Sciatic nerve (tissue), 2 donors: ENCODE results near the gene AIG1. TPM values are rescaled to one million over a fixed set of nuclear protein-coding genes. Genes with fewer than 3 reads are reported as not detected.
"Not testable (repeated sequence)": the region's sequence is repeated elsewhere in the genome, so short reads cannot be mapped to it uniquely, and the experiment has no call there.

Experiments
- ATAC-seq: fragments of 200-7000 bp; cut with Tn5 transposase; one replicate; pipeline ENCODE4 v1.9.1; 2020; ENCODE audit warnings: mild to moderate bottlenecking, moderate library complexity
- DNase-seq: peaks from one replicate; pipeline ENCODE4 v3.0.0-alpha.2; 2020; ENCODE audit warnings: low spot score
- intact Hi-C: fragments of 100-400 bp; cut with DNase I; formaldehyde crosslinking; loops from one replicate; pipeline ENCODE4 v1.14.2; 2022
- total RNA-seq: library from RNA; stranded (reverse); fragmentation: NEBNext Ultra II Directional; extraction: Animal tissue kit (Norgen Biotek cat#: 25700); gene quantifications from one replicate; pipeline ENCODE4 v1.2.1, GENCODE V29; 2021
- donor health status: DM: no; HTN: no; CAD: no.
- donor health status: DM: no; HTN: no; CAD: no.

The AIG1 gene
- total RNA-seq, 1 donor from 2014 or later = 22.6 TPM

DNA sequence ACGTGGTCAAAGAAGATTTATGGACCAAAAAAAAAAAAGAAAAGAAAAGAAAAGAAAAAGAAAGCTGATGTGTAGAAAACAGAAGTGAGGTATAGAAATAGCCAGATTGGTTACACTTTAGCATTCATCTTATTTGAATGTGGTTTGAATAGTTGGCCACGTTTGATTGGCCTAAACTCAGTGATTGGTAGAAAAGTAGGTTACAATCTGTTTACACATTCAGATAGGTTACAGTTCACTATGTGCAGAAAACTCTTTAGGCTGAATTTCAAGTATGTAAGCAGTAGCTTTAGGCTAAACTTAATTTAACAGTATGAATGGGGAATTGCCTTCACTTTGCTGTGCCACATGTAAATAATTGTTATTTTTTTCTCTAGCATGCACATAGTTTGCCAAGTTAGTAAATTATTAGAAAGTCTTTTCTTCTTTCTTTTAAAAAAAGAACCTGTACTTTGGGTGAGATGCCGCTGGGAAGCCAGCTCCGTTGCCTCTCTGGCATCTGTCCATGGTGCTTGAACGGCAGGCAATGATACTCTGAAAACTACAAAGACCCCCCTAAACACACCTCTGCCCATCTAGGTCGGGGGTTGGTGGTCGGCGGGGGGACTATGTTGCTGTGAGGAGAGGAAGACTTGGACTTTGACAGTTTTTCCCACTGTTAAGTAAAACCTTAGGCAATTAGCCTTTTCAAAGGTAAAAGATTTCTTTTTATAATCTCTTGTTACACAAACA is 173.0 kb downstream of the AIG1 start:
- intact Hi-C loops = no loop called here

DNA sequence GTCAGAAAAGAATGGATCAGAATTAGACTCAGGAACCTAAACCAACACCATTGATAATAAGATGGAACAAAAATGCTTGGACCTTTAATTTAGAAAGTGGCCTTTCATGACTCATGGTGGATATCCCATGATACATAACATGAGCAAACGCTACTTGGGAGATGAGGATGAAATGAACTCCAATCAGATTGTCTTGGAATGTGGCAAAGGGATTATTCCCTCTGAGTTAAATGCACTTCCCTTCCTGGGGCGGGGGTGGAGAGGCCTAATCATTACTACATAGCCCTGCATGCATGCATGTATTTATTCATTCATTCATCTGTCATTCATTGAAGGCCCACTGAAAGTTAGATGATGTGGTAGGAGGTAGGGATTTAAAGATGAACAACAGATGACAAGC is 174.0 kb downstream of the AIG1 start:
- no peak for DNase-seq
- intact Hi-C loops = no loop called here
- no peak for ATAC-seq

More for the DNA sequence above, 173.0 kb downstream of the AIG1 start:
- ATAC-seq (no peak), DNase-seq (no peak)

- DNase-seq = no peak
- ATAC-seq = peak; percentile 75
- intact Hi-C loops = no loop called here
These were observed 175.6 kb downstream of the AIG1 start for GRCh38 chr6:143236151-143236798.

DNA sequence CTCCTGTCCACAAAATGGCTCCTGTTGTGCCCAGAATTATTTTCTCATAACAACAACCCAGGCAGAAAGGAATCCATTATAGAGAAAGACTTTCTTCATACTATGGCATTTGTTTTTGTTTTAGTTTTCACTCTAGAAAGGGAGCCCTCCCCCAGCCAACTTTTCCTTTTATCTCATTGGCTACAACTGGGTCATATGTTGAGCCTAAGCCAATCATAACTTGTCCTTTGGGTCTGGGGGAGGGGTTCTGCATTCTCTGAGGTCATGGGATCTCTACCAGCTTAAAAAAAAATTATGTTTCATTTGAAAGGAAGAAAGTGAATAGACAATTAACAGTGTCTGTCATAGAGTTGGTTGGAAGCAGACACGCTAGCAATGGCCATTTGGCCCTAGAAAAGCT is 177.6 kb downstream of the AIG1 start:
- ATAC-seq (no peak), DNase-seq (no peak)
- intact Hi-C loops = no loop called here

DNA sequence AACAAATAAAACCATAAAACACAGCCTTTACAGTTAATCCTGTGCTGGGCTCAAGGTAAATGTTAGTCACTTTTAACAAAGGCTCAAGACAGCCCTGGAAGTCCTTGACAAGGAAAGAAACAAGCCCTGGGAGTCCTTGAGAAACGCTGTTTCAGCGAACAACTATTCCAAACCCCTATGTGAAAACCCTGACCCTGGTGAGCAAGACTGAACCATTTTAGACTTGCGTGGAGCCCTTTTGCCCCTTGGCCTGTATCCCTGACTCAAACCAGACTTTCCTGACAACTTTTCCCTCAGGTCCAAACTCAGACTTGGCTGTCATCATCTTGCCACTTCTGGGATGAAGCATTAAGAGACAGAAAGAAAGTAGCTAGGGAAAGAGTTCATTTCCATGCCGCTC is 180.4 kb downstream of the AIG1 start:
- DNase-seq (no peak), ATAC-seq (peak; percentile 58)
- intact Hi-C loops = no loop called here

- intact Hi-C loops = no loop called here
- DNase-seq (no peak), ATAC-seq (no peak)
These were observed 181.2 kb downstream of the AIG1 start for GRCh38 chr6:143241911-143242310.

DNA sequence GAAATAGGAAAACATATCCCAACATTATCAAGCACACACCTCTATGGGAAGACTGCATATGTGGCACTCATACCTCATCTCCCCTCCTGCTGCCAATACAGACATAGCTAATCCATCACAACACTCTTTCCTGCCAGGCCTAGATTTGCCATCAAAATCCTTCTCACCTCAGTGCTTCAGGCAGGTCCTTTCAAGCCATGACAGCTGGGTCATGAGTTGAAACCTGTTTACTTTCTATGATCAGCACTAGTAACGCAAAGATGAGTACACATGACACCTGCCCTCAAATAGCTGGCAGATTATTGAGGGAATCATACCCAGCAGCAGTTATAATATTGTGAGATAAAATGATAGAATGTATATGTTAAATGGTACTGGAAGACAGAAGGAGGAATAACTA is 183.1 kb downstream of the AIG1 start:
- intact Hi-C loops = no loop called here
- no peak for ATAC-seq
- DNase-seq = no peak

GRCh38 chr6:143245656-143246055 is 185.0 kb downstream of the AIG1 start:
- no peak for DNase-seq
- ATAC-seq = no peak

DNA sequence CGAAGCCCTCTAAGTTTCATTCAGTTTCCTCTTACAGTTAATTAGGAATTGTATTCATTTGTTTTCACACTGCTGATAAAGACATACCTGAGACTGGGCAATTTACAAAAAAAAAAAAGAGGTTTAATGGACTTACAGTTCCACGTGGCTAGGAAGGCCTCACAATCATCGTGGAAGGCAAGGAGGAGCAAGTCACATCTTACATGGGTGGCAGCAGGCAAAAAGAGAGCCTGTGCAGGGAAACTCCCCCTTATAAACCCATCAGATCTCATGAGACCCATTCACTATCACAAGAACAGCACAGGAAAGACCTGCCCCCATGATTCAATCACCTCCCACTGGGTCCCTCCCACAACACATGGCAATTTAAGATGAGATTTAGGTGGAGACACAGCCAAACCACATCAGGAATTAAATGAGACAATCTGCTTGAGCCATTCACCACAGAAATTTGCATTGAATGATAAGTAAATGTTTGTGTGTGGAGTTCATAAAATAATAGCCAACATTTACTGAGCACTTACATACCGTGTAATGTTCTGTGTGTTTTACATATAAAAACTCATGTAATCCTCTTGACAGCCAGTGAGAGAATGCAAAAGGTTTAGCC is 185.6 kb downstream of the AIG1 start:
- DNase-seq, intact Hi-C loops, ATAC-seq: not testable (repeated sequence)

More at GRCh38 chr6:143245656-143246055, 185.0 kb downstream of the AIG1 start:
- intact Hi-C loops = no loop called here

DNA sequence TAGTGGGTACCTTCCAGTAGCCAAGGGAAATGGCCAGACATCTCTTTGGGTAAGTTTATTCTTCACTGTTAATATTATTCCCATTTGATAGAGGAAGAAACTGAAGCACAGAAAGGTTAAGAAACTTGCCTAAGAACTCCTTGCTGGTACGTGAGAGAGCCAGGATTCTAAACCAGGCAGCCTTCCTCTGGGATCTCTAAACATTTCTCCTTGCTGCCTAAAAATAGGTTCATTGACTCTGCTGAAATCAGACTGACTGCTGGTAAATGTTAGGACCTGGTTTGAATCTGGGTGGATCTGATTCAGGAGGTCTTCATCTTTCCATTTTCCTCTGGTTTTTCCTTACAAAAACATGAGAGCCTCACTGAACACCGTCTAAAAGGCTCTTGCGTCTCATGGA is 186.9 kb downstream of the AIG1 start:
- DNase-seq = no peak
- intact Hi-C loops = no loop called here
- ATAC-seq = no peak

DNA sequence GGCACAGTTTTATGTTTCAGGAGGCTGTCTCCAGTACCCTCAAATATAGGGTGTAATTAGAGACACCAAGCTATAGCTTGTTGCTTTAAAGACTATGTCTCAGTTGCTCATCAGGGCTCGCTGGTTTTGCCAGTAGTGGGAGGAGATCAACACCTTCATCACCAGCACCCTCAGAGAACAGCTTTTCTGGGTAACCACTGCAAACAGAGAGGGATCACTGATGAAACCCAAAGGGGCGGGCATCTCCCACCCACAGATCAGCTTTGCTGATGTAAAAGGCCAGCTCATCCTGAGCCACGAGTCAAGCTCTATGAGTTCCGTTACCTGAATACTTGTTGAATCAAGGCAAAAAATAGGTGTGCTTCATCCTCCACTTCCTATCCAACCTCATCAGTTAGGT is 187.7 kb downstream of the AIG1 start:
- intact Hi-C loops = no loop called here
- no peak for DNase-seq
- ATAC-seq = no peak

DNA sequence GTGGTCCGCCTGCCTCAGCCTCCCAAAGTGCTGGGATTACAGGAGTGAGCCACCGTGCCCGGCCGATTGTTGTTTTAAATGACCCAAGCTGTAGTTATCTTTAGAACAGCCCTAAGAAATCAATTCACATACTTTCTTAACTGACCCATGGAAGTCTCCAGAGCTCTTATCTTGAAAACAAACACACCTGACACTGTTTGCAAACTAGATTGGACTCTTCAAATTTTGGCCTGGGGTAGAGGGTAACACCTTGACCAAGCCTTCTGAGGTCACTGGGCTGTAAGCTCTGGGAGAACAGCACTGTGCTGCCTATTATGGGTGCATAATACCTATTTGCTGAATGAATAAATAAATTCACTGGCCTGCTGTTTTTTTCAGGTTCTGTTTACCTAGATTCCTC is 190.6 kb downstream of the AIG1 start:
- intact Hi-C loops = no loop called here
- ATAC-seq (no peak), DNase-seq (no peak)

GRCh38 chr6:143252961-143253360 is 192.3 kb downstream of the AIG1 start:
- DNase-seq (no peak), ATAC-seq (no peak)
- intact Hi-C loops = no loop called here

DNA sequence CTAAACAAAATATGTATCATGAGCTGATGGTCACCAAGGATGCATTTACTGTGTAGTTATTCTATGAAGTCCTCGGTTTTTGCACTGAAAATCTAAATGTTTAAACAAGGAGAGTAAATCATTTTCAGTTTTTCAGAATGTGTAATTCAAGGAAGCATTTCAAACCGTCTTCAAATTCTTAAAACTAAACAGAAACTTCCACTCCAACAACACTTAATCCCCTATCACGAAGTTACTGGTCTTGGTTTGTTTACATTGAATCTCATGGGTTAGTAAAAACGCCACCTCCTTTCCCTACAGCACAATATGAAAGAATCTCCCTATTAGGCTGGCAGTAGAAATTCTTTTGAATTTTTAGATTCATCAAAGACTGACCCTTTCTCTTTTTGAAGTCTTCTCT is 192.9 kb downstream of the AIG1 start:
- ATAC-seq (no peak), DNase-seq (no peak)
- intact Hi-C loops = no loop called here

GRCh38 chr6:143258945-143259344 is 198.3 kb downstream of the AIG1 start:
- intact Hi-C loops = no loop called here
- DNase-seq = no peak
- no peak for ATAC-seq

DNA sequence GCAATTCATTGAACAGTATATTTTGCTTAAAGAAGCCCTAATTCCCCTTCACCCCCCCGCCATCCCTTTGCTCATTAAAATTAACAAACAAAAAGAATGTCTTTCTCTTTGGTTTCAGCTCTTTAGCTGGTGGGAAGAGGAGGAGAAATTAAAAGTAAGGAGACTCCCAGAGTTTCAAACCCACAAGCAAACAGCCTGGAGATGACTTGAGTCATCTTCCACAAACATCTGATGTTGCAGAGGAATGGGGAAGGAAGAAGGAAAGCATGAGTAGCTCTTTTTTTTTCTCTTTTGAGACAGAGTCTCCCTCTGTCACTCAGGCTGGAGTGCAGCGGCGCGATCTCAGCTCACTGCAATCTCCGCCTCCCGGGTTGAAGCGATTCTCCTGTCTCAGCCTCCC is 200.2 kb downstream of the AIG1 start:
- no peak for ATAC-seq

GRCh38 chr6:143261899-143262436 is 201.3 kb downstream of the AIG1 start:
- intact Hi-C loops = no loop called here
- DNase-seq (no peak), ATAC-seq (no peak)

More for the DNA sequence above, 200.2 kb downstream of the AIG1 start:
- no peak for DNase-seq
- intact Hi-C loops = no loop called here

GRCh38 chr6:143262859-143263258 is 202.2 kb downstream of the AIG1 start:
- intact Hi-C loops = no loop called here
- ATAC-seq (no peak), DNase-seq (no peak)

- ATAC-seq = no peak
- intact Hi-C loops = no loop called here
- no peak for DNase-seq
These were observed 203.7 kb downstream of the AIG1 start for GRCh38 chr6:143264379-143264778.
